GM19372 (cell line): Measurements from ENCODE around the gene GFER.

Experiments used
- ATAC-seq: cut with Tn5 transposase; IDR thresholded peaks from one replicate; pipeline ENCODE4 v1.9.1; 2021; ENCODE audit warnings: mild to moderate bottlenecking, low read depth, moderate library complexity; ENCODE audit not compliant: unreplicated experiment

The GFER gene

DNA sequence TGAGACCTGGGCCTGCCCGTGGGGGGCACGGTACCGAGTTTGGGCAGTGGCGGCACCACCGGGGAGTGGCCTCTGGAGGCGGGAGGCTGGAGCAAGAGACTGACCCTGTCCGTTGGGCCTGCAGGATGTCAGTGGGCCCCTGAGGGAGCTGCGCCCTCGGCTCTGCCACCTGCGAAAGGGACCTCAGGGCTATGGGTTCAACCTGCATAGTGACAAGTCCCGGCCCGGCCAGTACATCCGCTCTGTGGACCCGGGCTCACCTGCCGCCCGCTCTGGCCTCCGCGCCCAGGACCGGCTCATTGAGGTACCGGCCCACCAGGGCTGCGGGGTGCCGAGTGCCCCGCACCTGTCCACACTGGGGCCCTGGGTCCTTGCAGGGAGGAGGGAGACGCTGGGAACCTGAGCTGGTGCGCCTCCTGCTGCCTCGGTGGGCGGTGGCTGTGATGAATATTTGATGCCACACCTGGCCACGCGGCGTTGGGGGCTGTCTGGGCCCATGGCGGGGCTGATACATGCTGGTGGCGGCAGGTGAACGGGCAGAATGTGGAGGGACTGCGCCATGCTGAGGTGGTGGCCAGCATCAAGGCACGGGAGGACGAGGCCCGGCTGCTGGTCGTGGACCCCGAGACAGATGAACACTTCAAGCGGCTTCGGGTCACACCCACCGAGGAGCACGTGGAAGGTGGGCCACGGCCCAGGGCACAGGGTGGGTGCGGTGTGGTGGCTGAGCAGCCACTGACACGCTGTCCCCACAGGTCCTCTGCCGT lies 52.4 kb downstream of the GFER start:
- no peak for ATAC-seq

DNA sequence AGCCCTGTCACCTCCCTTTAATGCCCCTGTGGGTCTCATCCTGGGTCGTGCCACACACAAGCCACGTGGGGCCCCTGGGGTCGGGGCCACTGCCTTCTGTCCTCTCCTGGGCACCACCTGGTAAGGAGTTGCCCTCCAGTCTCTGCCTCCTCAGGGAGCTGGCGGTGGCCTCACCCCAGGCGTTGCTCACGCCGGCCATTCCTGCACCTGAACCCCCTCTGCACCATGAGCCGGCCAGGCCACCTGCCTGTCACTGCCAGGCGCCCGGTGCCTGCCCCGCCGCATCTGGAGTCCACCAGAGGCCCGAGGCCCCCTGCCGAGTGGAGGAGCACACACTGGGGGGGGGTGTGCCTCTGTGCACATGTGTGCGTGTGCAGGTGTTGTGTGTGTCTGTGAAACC lies 53.1 kb downstream of the GFER start:
- ATAC-seq, result no peak
